Thymus (tissue), 11 donors: ENCODE measurements around the gene SUSD3. TPM values are rescaled to one million over a fixed set of nuclear protein-coding genes. Genes with fewer than 3 reads are reported as not detected.
A peak's percentile ranks its signal among the peaks of the same experiment; 100 is the strongest.

ENCODE experiments used
- DNase-seq, 9 donors: peaks; one replicate each; pipeline ENCODE4 v3.0.0-alpha.2; 2013; ENCODE audit warnings: low spot score in 9 of 9, low read depth in 6 of 9, missing footprints in 1 of 9
- H3K27ac ChIP-seq, 2 donors: one replicate each; pipeline ENCODE4 v1.5.1; 2013; ENCODE audit warnings: control low read depth in 1 of 2, low read depth in 1 of 2, low read length in 1 of 2, mild to moderate bottlenecking in 1 of 2, moderate library complexity in 1 of 2
- H3K27me3 ChIP-seq, 2 donors: one replicate each; pipeline ENCODE4 v1.5.1; 2013; ENCODE audit warnings: low read length in 1 of 2; ENCODE audit not compliant: control insufficient read depth in 2 of 2, insufficient read depth in 1 of 2
- H3K36me3 ChIP-seq, 2 donors: one replicate each; pipeline ENCODE4 v1.5.1; 2013; ENCODE audit warnings: low read length in 1 of 2, mild to moderate bottlenecking in 1 of 2, moderate library complexity in 1 of 2; ENCODE audit not compliant: control insufficient read depth in 2 of 2, insufficient read depth in 2 of 2
- H3K4me1 ChIP-seq, 2 donors: one replicate each; pipeline ENCODE4 v1.5.1; 2013; ENCODE audit warnings: low read length in 2 of 2; ENCODE audit not compliant: control insufficient read depth in 2 of 2, insufficient read depth in 2 of 2
- H3K4me3 ChIP-seq, 2 donors: one replicate each; pipeline ENCODE4 v1.5.1; 2013; ENCODE audit warnings: low read length in 2 of 2, control low read depth in 1 of 2, mild to moderate bottlenecking in 1 of 2
- H3K9me3 ChIP-seq, 2 donors: one replicate each; pipeline ENCODE4 v1.5.1; 2013; ENCODE audit warnings: low read length in 1 of 2, mild to moderate bottlenecking in 1 of 2; ENCODE audit not compliant: control insufficient read depth in 2 of 2, insufficient read depth in 1 of 2
- WGBS: extraction: QIAGEN DNeasy Blood & Tissue Kit; methylation state at CpG from one replicate; pipeline ENCODE4 v1.1.7; 2013; 5-methylcytosine and 5-hydroxymethylcytosine counted together
- polyA plus RNA-seq: library from polyadenylated mRNA; stranded (reverse); fragments of 200-250 nt; gene quantifications from one replicate; pipeline ENCODE4 v1.2.3, GENCODE V29; 2013
- total RNA-seq: library from RNA; stranded (reverse); fragments of 120-200 nt; gene quantifications from one replicate; pipeline ENCODE4 v1.2.4, GENCODE V29; 2013
- donor health status: healthy.

The SUSD3 gene
- total and polyA plus RNA-seq, 2 donors = 31.0 to 43.8 TPM

GRCh38 chr9:93127395-93127911 lies 69.0 kb downstream of the SUSD3 start:
- WGBS = 81% methylated on average over 8 of the region's 8 CpGs
- no peaks in the 10 kb centered on the region for H3K27me3 ChIP-seq
- no peak for DNase-seq
- peaks cover 2 to 3% of the 10 kb centered on the region in 2 donors for H3K36me3 ChIP-seq
- peak overlapping the region in 1 of 2 donors; percentile 32 for H3K27ac ChIP-seq
- H3K4me1 ChIP-seq = peaks cover 11 to 58% of the 10 kb centered on the region in 2 donors
- no peak overlapping the region for H3K4me3 ChIP-seq
- H3K9me3 ChIP-seq = peaks cover 0 to 4% of the 10 kb centered on the region in 2 donors

GRCh38 chr9:93128011-93128714 lies 69.7 kb downstream of the SUSD3 start:
- H3K27ac ChIP-seq = no peak overlapping the region
- no peak for DNase-seq
- whole genome bisulfite sequencing = 96% methylated on average over 14 of the region's 14 CpGs
- peaks cover 2 to 3% of the 10 kb centered on the region in 2 donors for H3K36me3 ChIP-seq
- H3K27me3 ChIP-seq = peaks cover 0 to 3% of the 10 kb centered on the region in 2 donors
- H3K9me3 ChIP-seq = peaks cover 0 to 4% of the 10 kb centered on the region in 2 donors
- H3K4me1 ChIP-seq = peaks cover 14 to 65% of the 10 kb centered on the region in 2 donors
- H3K4me3 ChIP-seq = no peak overlapping the region

GRCh38 chr9:93128715-93129224 lies 70.3 kb downstream of the SUSD3 start:
- 97% methylated on average over 10 of the region's 10 CpGs for WGBS
- Histone ChIP-seq H3K4me1 (peaks cover 17 to 67% of the 10 kb centered on the region in 2 donors), H3K27me3 (peaks cover 0 to 8% of the 10 kb centered on the region in 2 donors), H3K36me3 (peaks cover 2 to 3% of the 10 kb centered on the region in 2 donors), H3K4me3 (no peak overlapping the region), H3K9me3 (peaks cover 0 to 4% of the 10 kb centered on the region in 2 donors), H3K27ac (no peak overlapping the region)
- no peak for DNase-seq

- Histone ChIP-seq H3K4me3 (no peak overlapping the region), H3K4me1 (peaks cover 17 to 64% of the 10 kb centered on the region in 2 donors), H3K27me3 (peaks cover 0 to 8% of the 10 kb centered on the region in 2 donors), H3K9me3 (peaks cover 0 to 4% of the 10 kb centered on the region in 2 donors), H3K36me3 (peaks cover 2 to 3% of the 10 kb centered on the region in 2 donors), H3K27ac (no peak overlapping the region)
- DNase-seq = no peak
- 83% methylated on average over 8 of the region's 8 CpGs for WGBS
Observed at GRCh38 chr9:93129286-93129685, 70.8 kb downstream of the SUSD3 start.

GRCh38 chr9:93129691-93130500 lies 71.4 kb downstream of the SUSD3 start:
- Histone ChIP-seq H3K9me3 (peaks cover 0 to 4% of the 10 kb centered on the region in 2 donors), H3K4me3 (no peak overlapping the region), H3K27ac (no peak overlapping the region), H3K27me3 (peaks cover 0 to 15% of the 10 kb centered on the region in 2 donors), H3K4me1 (peaks cover 21 to 65% of the 10 kb centered on the region in 2 donors), H3K36me3 (peaks cover under 1 to 2% of the 10 kb centered on the region in 2 donors)
- no peak for DNase-seq
- WGBS = 94% methylated on average over 11 of the region's 11 CpGs

- H3K27ac ChIP-seq = no peak overlapping the region
Observed at GRCh38 chr9:93130861-93131481, 72.5 kb downstream of the SUSD3 start.

GRCh38 chr9:93131599-93132286 lies 73.2 kb downstream of the SUSD3 start:
- H3K36me3 ChIP-seq = peaks cover 0 to 2% of the 10 kb centered on the region in 2 donors
- no peak overlapping the region for H3K4me3 ChIP-seq
- peaks cover 0 to 4% of the 10 kb centered on the region in 2 donors for H3K9me3 ChIP-seq
- peaks cover 0 to 16% of the 10 kb centered on the region in 2 donors for H3K27me3 ChIP-seq
- peaks cover 10 to 59% of the 10 kb centered on the region in 2 donors for H3K4me1 ChIP-seq
- DNase-seq = no peak
- WGBS = 96% methylated on average over 13 of the region's 13 CpGs
- no peak overlapping the region for H3K27ac ChIP-seq

More at GRCh38 chr9:93130861-93131481, 72.5 kb downstream of the SUSD3 start:
- Histone ChIP-seq H3K36me3 (peaks cover 0 to 2% of the 10 kb centered on the region in 2 donors), H3K27me3 (peaks cover 0 to 16% of the 10 kb centered on the region in 2 donors), H3K4me3 (no peak overlapping the region), H3K9me3 (peaks cover 0 to 4% of the 10 kb centered on the region in 2 donors), H3K4me1 (peaks cover 17 to 63% of the 10 kb centered on the region in 2 donors)
- 80% methylated on average over 15 of the region's 15 CpGs for WGBS
- no peak for DNase-seq

- peak overlapping the region in 1 of 2 donors; percentile 75 for H3K4me3 ChIP-seq
- DNase-seq = no peak
- H3K36me3 ChIP-seq = no peaks in the 10 kb centered on the region
- H3K27me3 ChIP-seq = peaks cover 0 to 16% of the 10 kb centered on the region in 2 donors
- H3K4me1 ChIP-seq = peaks cover 10 to 53% of the 10 kb centered on the region in 2 donors
- H3K9me3 ChIP-seq = peaks cover 0 to 4% of the 10 kb centered on the region in 2 donors
- WGBS = 79% methylated on average over 12 of the region's 12 CpGs
- peak overlapping the region in 1 of 2 donors; percentile 36 for H3K27ac ChIP-seq
Observed at GRCh38 chr9:93132287-93132927, 73.9 kb downstream of the SUSD3 start.
